NOMO-1 treated with dmso at 0.1 percent for 144 hours (cell line): Measurements from ENCODE around the gene ADARB2.
"Not testable (repeated sequence)": the region's sequence is repeated elsewhere in the genome, so short reads cannot be mapped to it uniquely, and the experiment has no call there.

Experiments
- DNase-seq: peaks from one replicate; lab custom pipeline; 2025; ENCODE audit not compliant: unreplicated experiment; lab: John Stamatoyannopoulos, UW

Gene ADARB2

GRCh38 chr10:1247598-1248261 lies 489.6 kb downstream of the ADARB2 start:
- DNase-seq, result no peak

GRCh38 chr10:1244493-1244892 lies 492.8 kb downstream of the ADARB2 start:
- DNase-seq, result no peak

- no peak for DNase-seq
These were observed 493.7 kb downstream of the ADARB2 start for GRCh38 chr10:1243486-1244234.

GRCh38 chr10:1242975-1243374 lies 494.4 kb downstream of the ADARB2 start:
- no peak for DNase-seq

- no peak for DNase-seq
These were observed 495.1 kb downstream of the ADARB2 start for GRCh38 chr10:1241973-1242935.

- no peak for DNase-seq
These were observed 495.9 kb downstream of the ADARB2 start for GRCh38 chr10:1241322-1241890.

GRCh38 chr10:1240341-1240775 lies 497.0 kb downstream of the ADARB2 start:
- DNase-seq, result no peak

- no peak for DNase-seq
These were observed 504.3 kb downstream of the ADARB2 start for GRCh38 chr10:1233031-1233430.

GRCh38 chr10:1232164-1232911 lies 505.0 kb downstream of the ADARB2 start:
- no peak for DNase-seq

GRCh38 chr10:1230592-1231275 lies 506.6 kb downstream of the ADARB2 start:
- DNase-seq, result no peak

- DNase-seq, result no peak
These were observed 507.2 kb downstream of the ADARB2 start for GRCh38 chr10:1230138-1230537.

GRCh38 chr10:1229574-1229973 lies 507.8 kb downstream of the ADARB2 start:
- no peak for DNase-seq

- no peak for DNase-seq
These were observed 508.2 kb downstream of the ADARB2 start for GRCh38 chr10:1229116-1229515.

GRCh38 chr10:1228467-1228975 lies 508.8 kb downstream of the ADARB2 start:
- no peak for DNase-seq

- DNase-seq, result no peak
These were observed 509.6 kb downstream of the ADARB2 start for GRCh38 chr10:1227510-1228402.

- DNase-seq, result not testable (repeated sequence)
These were observed 510.4 kb downstream of the ADARB2 start for GRCh38 chr10:1226907-1227306.

- DNase-seq, result not testable (repeated sequence)
These were observed 517.5 kb downstream of the ADARB2 start for GRCh38 chr10:1219874-1220273.

GRCh38 chr10:1217661-1218060 lies 519.7 kb downstream of the ADARB2 start:
- DNase-seq, result no peak

GRCh38 chr10:1217237-1217587 lies 520.1 kb downstream of the ADARB2 start:
- DNase-seq, result no peak
